COLO829 (cell line): ENCODE data around the gene LEF1.

Experiments
- DNase-seq: peaks from one replicate; pipeline ENCODE4 v3.0.0; 2012; ENCODE audit warnings: low spot score

The LEF1 gene

GRCh38 chr4:108175966-108176365, 7.2 kb upstream of the LEF1 start:
- no peak for DNase-seq

GRCh38 chr4:108174856-108175255, 6.1 kb upstream of the LEF1 start:
- no peak for DNase-seq

GRCh38 chr4:108173599-108174057, 4.9 kb upstream of the LEF1 start:
- no peak for DNase-seq

GRCh38 chr4:108172753-108173598, 4.2 kb upstream of the LEF1 start:
- peak; percentile 96 for DNase-seq

GRCh38 chr4:108172231-108172752, 3.6 kb upstream of the LEF1 start:
- DNase-seq, result no peak

- DNase-seq, result no peak
Observed at GRCh38 chr4:108171339-108172230, 2.9 kb upstream of the LEF1 start.

GRCh38 chr4:108170631-108171338, 2.1 kb upstream of the LEF1 start:
- no peak for DNase-seq

GRCh38 chr4:108169664-108170063, 932 bp upstream of the LEF1 start:
- no peak for DNase-seq

- DNase-seq, result no peak
Observed at GRCh38 chr4:108168160-108168670, 517 bp downstream of the LEF1 start.

- no peak for DNase-seq
Observed at GRCh38 chr4:108166441-108167315, 2.1 kb downstream of the LEF1 start.

- no peak for DNase-seq
Observed at GRCh38 chr4:108166038-108166437, 2.7 kb downstream of the LEF1 start.

GRCh38 chr4:108165586-108165985, 3.1 kb downstream of the LEF1 start:
- DNase-seq, result no peak

GRCh38 chr4:108163351-108163750, 5.4 kb downstream of the LEF1 start:
- no peak for DNase-seq

- no peak for DNase-seq
Observed at GRCh38 chr4:108160741-108161352, 7.9 kb downstream of the LEF1 start.

GRCh38 chr4:108159845-108160244, 8.9 kb downstream of the LEF1 start:
- no peak for DNase-seq

GRCh38 chr4:108157655-108158054, 11.1 kb downstream of the LEF1 start:
- no peak for DNase-seq

- DNase-seq, result no peak
Observed at GRCh38 chr4:108156391-108156790, 12.3 kb downstream of the LEF1 start.

- no peak for DNase-seq
Observed at GRCh38 chr4:108155373-108155772, 13.4 kb downstream of the LEF1 start.

GRCh38 chr4:108152980-108153379, 15.8 kb downstream of the LEF1 start:
- peak; percentile 75 for DNase-seq
